IPS DF 19.7 (cell line): ENCODE measurements around the gene AGBL1.

Source experiments
- DNase-seq: peaks from one replicate; pipeline ENCODE4 v3.0.0-alpha.2; 2013; ENCODE audit warnings: low read depth, low spot score

Gene AGBL1

GRCh38 chr15:86079508-86080266 lies at the start of gene AGBL1:
AGBL1 (plus strand) TSS chr15:86079871.
- DNase-seq, result no peak

GRCh38 chr15:86034904-86035303 lies 44.8 kb upstream of the AGBL1 start:
- no peak for DNase-seq

- DNase-seq, result no peak
These were observed 43.4 kb upstream of the AGBL1 start for GRCh38 chr15:86036243-86036642.

GRCh38 chr15:86038491-86038890 lies 41.2 kb upstream of the AGBL1 start:
- no peak for DNase-seq

GRCh38 chr15:86040356-86041033 lies 39.2 kb upstream of the AGBL1 start:
- no peak for DNase-seq

DNA sequence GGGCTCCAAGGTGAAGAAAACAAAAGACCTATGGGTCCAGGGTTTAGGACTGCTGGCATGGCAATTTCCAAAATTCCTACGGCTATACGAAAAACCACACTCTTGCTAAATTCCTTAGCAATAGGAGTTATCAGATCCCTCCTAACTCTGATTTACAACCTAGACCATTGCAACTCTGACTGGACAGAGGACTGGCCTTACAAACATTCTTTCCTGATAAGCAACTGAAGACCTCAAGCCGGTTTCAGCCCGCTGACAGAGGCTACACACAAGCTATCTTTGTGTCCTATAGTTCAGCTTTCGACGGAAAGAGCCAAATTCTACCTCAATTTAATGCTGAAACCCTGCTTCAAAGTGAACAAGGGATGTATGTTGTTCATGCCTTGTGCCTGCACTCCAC lies 38.3 kb upstream of the AGBL1 start:
- DNase-seq, result no peak

- DNase-seq, result no peak
These were observed 37.4 kb upstream of the AGBL1 start for GRCh38 chr15:86042226-86042625.

DNA sequence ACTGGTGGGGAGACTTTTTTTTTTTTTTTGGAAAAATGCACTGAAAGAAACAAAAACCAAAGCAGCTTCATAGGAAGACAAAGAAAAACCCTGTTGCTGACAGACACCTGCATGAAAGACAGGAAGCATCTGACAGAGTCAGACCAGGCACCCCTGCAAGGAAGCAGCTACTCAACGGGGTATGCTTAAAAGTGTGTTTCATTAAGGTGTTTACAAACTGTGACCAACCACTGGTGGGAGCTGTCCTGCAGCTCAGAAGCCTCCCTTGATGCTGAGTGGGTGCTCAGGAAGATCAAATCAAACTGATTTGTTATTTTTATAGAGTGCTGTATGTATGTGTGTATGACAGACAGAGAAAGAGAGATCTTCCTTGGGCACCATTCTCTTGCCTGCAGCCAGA lies 34.7 kb upstream of the AGBL1 start:
- DNase-seq, result no peak

GRCh38 chr15:86054338-86054737 lies 25.3 kb upstream of the AGBL1 start:
- no peak for DNase-seq

DNA sequence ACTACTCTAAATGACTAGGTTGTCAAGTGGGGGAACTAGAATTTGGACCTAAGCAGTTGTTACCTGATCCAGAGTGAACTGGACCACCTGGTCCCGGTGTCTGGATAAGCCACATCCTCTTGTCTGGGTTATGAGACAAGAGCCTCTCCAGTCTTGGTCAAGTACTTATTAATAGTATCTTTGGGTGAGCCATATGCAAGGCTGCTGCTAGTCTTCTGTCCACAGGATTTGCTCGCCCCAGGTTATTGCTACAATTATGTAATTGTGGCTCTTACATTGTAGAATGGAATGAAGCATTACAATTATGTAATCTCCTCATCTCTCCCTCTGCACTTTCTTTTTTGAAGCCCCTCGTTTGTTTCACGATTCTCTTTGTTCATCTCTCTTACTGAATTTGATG lies 24.0 kb upstream of the AGBL1 start:
- no peak for DNase-seq

- no peak for DNase-seq
These were observed 19.8 kb upstream of the AGBL1 start for GRCh38 chr15:86059851-86060250.

GRCh38 chr15:86060674-86061073 lies 19.0 kb upstream of the AGBL1 start:
- no peak for DNase-seq

- no peak for DNase-seq
These were observed 18.1 kb upstream of the AGBL1 start for GRCh38 chr15:86061581-86061980.

- no peak for DNase-seq
These were observed 16.9 kb upstream of the AGBL1 start for GRCh38 chr15:86062646-86063243.

DNA sequence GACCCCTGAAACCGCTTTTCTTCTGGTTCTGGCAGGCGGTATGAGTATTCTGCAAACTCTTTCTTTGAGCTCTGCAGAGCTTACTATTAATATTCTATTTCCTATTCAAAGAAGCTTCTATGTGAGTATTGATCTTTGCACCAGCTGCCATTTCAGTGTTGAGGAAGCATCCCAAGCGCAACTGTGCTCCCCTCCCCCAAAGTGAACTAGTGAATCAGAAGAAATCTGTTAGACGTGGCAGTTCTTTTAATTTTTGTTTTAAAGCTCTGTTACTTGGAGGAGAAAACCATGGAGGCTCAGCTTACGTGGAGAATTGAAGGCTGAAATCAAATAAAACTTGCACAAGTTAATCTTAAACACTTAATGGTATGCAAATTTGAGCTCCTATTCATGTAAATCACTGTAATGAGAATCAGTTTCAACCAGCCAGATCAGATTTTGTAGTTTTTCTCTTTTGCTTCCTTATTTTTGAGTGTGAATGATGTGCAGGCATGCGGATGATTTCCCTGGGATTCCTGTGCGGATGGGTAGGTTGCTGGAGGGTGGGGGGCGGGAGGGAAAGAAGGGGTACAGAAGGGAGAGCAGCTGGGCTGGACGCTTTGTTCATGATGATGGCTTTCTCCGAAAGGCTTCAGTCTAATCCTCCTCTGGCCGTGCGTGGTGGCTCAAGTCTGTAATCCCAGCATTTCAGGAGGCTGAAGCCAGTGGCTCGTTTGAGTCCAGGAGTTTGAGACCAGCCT lies 16.1 kb upstream of the AGBL1 start:
- DNase-seq, result no peak

GRCh38 chr15:86064326-86064725 lies 15.3 kb upstream of the AGBL1 start:
- no peak for DNase-seq

DNA sequence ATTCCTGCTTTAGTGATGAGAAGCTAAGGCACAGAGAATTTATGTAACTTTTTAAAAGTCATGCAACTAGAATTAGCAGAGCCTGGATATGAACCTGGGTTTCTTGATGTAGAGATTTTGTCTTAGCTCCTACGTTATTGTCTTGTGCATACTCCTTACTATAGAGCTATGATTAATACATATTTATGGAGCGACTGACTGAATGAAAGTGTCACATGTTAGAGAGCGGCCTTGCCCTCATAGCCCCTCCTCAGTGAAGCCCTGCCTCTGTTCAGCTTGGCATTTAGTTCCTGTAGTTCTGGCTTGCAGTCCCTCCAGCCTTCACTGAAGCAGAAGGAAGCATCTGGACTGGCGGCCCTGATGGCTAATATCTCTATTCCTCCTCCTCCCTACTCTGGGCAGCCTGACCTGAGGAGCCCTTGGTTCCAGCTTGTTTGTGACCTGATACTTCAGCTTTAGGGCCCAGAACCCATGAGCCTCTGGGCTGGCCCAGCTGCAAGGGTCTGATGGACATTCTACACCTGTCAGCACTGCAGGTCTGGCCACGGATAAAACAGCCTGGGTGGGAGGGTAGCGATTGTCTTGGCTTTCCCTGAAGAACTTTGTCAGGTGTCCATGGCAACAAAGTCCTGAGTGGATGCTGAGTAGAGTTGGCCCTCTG lies 13.4 kb upstream of the AGBL1 start:
- DNase-seq, result no peak

DNA sequence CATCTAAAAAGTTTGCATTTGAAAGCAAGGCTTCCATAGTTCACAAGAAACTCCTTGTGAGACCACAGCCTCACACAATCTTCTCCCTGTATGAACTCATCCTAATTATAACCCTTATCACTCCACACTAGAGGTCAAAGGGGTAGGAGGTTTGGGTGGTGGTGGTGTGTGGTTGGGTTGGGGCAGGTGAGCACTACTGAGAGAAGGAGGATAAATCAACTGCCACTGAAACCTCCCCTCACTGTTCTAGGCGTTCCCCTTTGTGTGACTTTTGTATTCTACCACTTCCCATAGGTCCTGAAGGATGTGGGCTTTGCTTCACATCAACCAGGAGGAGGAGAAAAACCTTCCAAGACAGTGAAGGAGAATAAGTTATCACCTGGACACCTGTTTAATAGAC lies 6.4 kb upstream of the AGBL1 start:
- DNase-seq, result no peak

- no peak for DNase-seq
These were observed 3.2 kb upstream of the AGBL1 start for GRCh38 chr15:86076468-86076867.

- DNase-seq, result no peak
These were observed 2.6 kb upstream of the AGBL1 start for GRCh38 chr15:86077070-86077469.

DNA sequence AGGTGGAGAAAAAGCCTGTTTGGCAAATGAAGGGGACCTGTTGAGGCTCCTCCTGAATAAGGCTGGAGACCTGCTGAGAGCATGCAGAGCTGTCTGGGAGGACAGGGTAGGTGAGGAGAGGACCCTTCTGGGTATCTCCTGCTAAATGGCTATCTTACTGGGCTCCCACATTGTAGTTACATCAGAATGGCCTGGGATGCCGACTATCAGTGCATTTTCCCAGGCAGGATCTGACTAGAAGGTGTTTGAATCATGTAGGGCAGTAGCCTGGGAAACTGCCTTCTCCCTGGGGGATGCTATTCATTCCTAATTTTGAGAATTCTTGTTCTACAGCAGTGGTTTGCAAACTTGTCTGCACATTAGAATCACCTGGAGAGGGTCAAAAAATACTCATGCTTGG lies 631 bp downstream of the AGBL1 start:
- DNase-seq, result no peak
